ENCODE results near the gene MEF2D.
A peak's percentile ranks its signal among the peaks of the same experiment; 100 is the strongest.

The MEF2D gene

DNA sequence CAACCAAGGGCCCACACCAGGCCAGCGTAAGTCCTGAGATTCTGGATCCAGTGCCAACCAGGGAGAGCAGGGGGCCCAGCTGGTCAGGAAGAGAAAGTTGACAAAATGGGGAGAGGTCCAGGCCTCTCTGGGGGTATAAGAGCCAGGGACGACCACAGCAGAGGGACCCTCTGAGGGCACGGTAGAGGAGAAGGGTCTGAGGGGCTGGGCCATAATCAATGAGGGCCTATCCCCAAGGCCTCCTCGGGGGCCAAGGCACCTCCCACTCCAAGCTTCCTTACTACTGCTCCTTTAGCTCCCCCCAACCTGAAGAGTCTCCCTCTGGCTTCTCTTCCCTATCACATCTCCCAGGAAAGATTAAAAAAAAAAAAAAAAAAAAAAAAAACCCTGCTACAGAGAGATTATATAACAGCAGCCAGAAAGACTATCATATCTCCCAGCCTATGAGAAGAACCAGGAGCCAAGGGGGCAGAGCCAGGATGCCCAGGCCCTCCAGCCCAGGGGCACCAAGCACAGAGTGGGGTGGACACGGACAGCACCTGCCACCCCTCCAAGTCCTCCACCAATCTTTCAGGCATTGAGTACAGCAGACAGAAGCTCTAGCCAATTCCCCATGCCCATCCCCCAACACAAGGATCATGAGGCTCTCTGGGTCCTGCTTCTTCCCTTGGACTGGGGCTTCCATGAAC is 2.7 kb downstream of the MEF2D start:
- no peaks in the 10 kb centered on the region for H3K9me3 ChIP-seq (ENCODE audit: control insufficient read depth, insufficient read depth, low read length)
- H3K4me2 ChIP-seq (ENCODE audit: low read length) = peak overlapping the region; percentile 94
- H3K36me3 ChIP-seq (ENCODE audit: control insufficient read depth, low read length) = peaks cover 78% of the 10 kb centered on the region
- H3K27me3 ChIP-seq (ENCODE audit: control insufficient read depth, low read length) = no peaks in the 10 kb centered on the region
- peak overlapping the region; percentile 87 for H3K4me3 ChIP-seq (ENCODE audit: low read length)
- TF ChIP-seq, protein P1, sequence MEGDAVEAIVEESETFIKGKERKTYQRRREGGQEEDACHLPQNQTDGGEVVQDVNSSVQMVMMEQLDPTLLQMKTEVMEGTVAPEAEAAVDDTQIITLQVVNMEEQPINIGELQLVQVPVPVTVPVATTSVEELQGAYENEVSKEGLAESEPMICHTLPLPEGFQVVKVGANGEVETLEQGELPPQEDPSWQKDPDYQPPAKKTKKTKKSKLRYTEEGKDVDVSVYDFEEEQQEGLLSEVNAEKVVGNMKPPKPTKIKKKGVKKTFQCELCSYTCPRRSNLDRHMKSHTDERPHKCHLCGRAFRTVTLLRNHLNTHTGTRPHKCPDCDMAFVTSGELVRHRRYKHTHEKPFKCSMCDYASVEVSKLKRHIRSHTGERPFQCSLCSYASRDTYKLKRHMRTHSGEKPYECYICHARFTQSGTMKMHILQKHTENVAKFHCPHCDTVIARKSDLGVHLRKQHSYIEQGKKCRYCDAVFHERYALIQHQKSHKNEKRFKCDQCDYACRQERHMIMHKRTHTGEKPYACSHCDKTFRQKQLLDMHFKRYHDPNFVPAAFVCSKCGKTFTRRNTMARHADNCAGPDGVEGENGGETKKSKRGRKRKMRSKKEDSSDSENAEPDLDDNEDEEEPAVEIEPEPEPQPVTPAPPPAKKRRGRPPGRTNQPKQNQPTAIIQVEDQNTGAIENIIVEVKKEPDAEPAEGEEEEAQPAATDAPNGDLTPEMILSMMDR (IDR thresholded peaks at IDR 0.05; ENCODE audit: low read depth, low read length, poor library complexity, severe bottlenecking) = no peak
- no peak for TF ChIP-seq EZH2phosphoT487 (IDR thresholded peaks at IDR 0.05; ENCODE audit: borderline replicate concordance, low read length)
- peak overlapping the region; percentile 97 for H3K27ac ChIP-seq (ENCODE audit: low read depth, low read length)
- H3K79me2 ChIP-seq (ENCODE audit: control insufficient read depth, low read length) = peaks cover 86% of the 10 kb centered on the region
- H4K20me1 ChIP-seq (ENCODE audit: control insufficient read depth, insufficient read depth, low read depth, low read length) = 0 out of 2 replicates have a peak, but pooled peaks cover 4% of the 10 kb centered on the region
- no peaks in the 10 kb centered on the region for H3K9me2 ChIP-seq (replicated peaks; ENCODE audit: control insufficient read depth, low read length)
- peaks cover 18% of the 10 kb centered on the region for H3F3A ChIP-seq (ENCODE audit: control insufficient read depth, insufficient read depth)
- peaks cover 76% of the 10 kb centered on the region for H3K4me1 ChIP-seq (ENCODE audit: control insufficient read depth, low read length)

DNA sequence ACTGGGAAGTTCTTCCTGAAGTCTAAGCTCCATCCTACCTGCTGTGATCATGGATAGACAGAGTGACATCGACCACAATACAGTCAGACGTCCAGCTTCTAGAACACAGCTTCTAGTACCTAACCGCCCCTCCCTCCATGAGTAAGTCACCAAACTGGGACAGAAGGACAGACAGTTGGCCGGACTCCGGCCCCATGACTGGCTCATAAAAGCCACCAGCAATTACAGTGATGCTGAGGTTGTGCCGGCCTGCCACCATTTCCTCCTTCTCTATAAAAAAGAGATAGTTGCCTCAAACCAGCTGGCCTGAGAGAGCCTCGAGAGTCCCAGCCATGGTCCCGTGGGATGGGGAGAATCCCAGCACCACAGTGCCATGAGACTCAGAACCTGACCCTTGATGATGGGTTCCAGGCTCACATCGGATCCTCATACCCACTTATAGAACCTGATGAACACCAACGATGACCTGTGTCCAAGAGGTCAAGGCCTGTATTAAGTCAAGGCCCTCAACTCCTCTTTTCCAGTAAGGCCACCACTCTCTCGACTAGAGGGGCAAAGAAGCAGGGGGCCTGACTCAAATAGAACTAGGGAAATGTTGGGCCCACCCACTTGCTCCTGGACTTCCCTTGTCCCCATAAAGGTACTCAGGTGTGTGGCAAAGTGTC is 3.4 kb downstream of the MEF2D start:
- H3K9me2 ChIP-seq (replicated peaks; ENCODE audit: control insufficient read depth, low read length) = no peaks in the 10 kb centered on the region
- no peaks in the 10 kb centered on the region for H3K27me3 ChIP-seq (ENCODE audit: control insufficient read depth, low read length)
- peaks cover 84% of the 10 kb centered on the region for H3K79me2 ChIP-seq (ENCODE audit: control insufficient read depth, low read length)
- H3K36me3 ChIP-seq (ENCODE audit: control insufficient read depth, low read length) = peaks cover 77% of the 10 kb centered on the region
- peak overlapping the region; percentile 87 for H3K4me3 ChIP-seq (ENCODE audit: low read length)
- peaks cover 76% of the 10 kb centered on the region for H3K4me1 ChIP-seq (ENCODE audit: control insufficient read depth, low read length)
- H3K4me2 ChIP-seq (ENCODE audit: low read length) = peak overlapping the region; percentile 94
- peaks cover 23% of the 10 kb centered on the region for H3F3A ChIP-seq (ENCODE audit: control insufficient read depth, insufficient read depth)
- no peaks in the 10 kb centered on the region for H3K9me3 ChIP-seq (ENCODE audit: control insufficient read depth, insufficient read depth, low read length)
- H3K27ac ChIP-seq (ENCODE audit: low read depth, low read length) = peak overlapping the region; percentile 97
- H4K20me1 ChIP-seq (ENCODE audit: control insufficient read depth, insufficient read depth, low read depth, low read length) = 0 out of 2 replicates have a peak, but pooled peaks cover 4% of the 10 kb centered on the region
- TF ChIP-seq, protein P1 (IDR thresholded peaks at IDR 0.05; ENCODE audit: low read depth, low read length, poor library complexity, severe bottlenecking) = no peak
- TF ChIP-seq EZH2phosphoT487 (IDR thresholded peaks at IDR 0.05; ENCODE audit: borderline replicate concordance, low read length) = no peak

DNA sequence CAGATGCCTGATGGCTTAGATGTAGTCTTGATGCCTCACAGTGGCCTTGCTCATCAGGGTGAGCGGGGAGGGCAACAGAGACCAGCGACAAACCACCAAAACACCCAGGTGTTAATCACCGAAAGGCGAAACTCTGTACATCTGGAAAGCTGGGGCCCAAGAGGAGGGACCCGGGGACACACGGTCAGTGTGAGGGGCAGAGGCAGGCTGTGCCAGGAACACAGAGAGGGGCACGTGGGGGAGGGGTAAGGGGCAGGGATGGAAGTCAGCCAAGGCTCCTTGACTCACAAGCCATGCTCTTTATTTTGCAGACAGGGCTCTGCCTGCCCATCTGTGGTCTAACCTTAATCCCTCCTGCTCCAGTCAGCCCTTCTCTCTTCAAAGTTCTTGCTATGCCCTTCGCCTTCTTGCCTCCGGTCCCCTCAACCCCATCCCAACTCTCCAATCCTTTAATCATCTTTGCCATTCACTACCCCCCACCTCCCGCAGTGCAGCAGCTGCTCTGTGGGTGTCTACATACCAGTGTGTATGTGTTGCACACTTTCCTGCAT is 4.3 kb downstream of the MEF2D start:
- peaks cover 90% of the 10 kb centered on the region for H3K79me2 ChIP-seq (ENCODE audit: control insufficient read depth, low read length)
- no peaks in the 10 kb centered on the region for H3K9me3 ChIP-seq (ENCODE audit: control insufficient read depth, insufficient read depth, low read length)
- peaks cover 25% of the 10 kb centered on the region for H3F3A ChIP-seq (ENCODE audit: control insufficient read depth, insufficient read depth)
- peak overlapping the region; percentile 97 for H3K27ac ChIP-seq (ENCODE audit: low read depth, low read length)
- H3K9me2 ChIP-seq (replicated peaks; ENCODE audit: control insufficient read depth, low read length) = no peaks in the 10 kb centered on the region
- no peaks in the 10 kb centered on the region for H3K27me3 ChIP-seq (ENCODE audit: control insufficient read depth, low read length)
- H4K20me1 ChIP-seq (ENCODE audit: control insufficient read depth, insufficient read depth, low read depth, low read length) = 0 out of 2 replicates have a peak, but pooled peaks cover 4% of the 10 kb centered on the region
- peaks cover 77% of the 10 kb centered on the region for H3K4me1 ChIP-seq (ENCODE audit: control insufficient read depth, low read length)
- peak overlapping the region; percentile 87 for H3K4me3 ChIP-seq (ENCODE audit: low read length)
- H3K36me3 ChIP-seq (ENCODE audit: control insufficient read depth, low read length) = peaks cover 84% of the 10 kb centered on the region
- H3K4me2 ChIP-seq (ENCODE audit: low read length) = peak overlapping the region; percentile 94
- no peak for TF ChIP-seq EZH2phosphoT487 (IDR thresholded peaks at IDR 0.05; ENCODE audit: borderline replicate concordance, low read length)
- TF ChIP-seq, protein P1 (IDR thresholded peaks at IDR 0.05; ENCODE audit: low read depth, low read length, poor library complexity, severe bottlenecking) = no peak

All from DOHH2 (cell line).